GM13976 (cell line): Measurements from ENCODE around the gene OARD1.

Source experiments
- DNase-seq: peaks from one replicate; pipeline ENCODE4 v3.0.0; 2012; ENCODE audit warnings: low spot score
- CTCF ChIP-seq: IDR thresholded peaks from 2 replicates; pipeline ENCODE4 v1.5.1; 2012; ENCODE audit warnings: borderline replicate concordance, mild to moderate bottlenecking; ENCODE audit not compliant: insufficient read depth; ENCODE audit errors: extremely low read depth, missing control alignments, control extremely low read depth
- in situ Hi-C: fragments of 300-500 bp; cut with MboI; formaldehyde crosslinking; loops from one replicate; pipeline ENCODE4 v1.12.0; 2022; ENCODE audit warnings: low sequenced_read_pairs, mixed read lengths, inconsistent platforms; ENCODE audit not compliant: unreplicated experiment

The OARD1 gene

GRCh38 chr6:41085182-41085581 lies 13.0 kb upstream of the OARD1 start:
- no peak for TF ChIP-seq CTCF
- in situ Hi-C loops, result no loop called here
- DNase-seq, result no peak

- no peak for TF ChIP-seq CTCF
- DNase-seq, result no peak
- in situ Hi-C loops, result no loop called here
Measured at GRCh38 chr6:41083072-41083471, 10.9 kb upstream of the OARD1 start.

GRCh38 chr6:41080621-41081020 lies 8.5 kb upstream of the OARD1 start:
- TF ChIP-seq CTCF, result no peak
- DNase-seq, result no peak
- in situ Hi-C loops, result no loop called here

- no peak for DNase-seq
- in situ Hi-C loops, result no loop called here
- TF ChIP-seq CTCF, result no peak
Measured at GRCh38 chr6:41079080-41079479, 6.9 kb upstream of the OARD1 start.

- no peak for DNase-seq
- no peak for TF ChIP-seq CTCF
- in situ Hi-C loops, result no loop called here
Measured at GRCh38 chr6:41078101-41078500, 5.9 kb upstream of the OARD1 start.

- TF ChIP-seq CTCF, result no peak
- DNase-seq, result no peak
- in situ Hi-C loops, result no loop called here
Measured at GRCh38 chr6:41077536-41077935, 5.4 kb upstream of the OARD1 start.
